WTC11 (cell line): ENCODE measurements around the gene TAF6. TPM values are rescaled to one million over a fixed set of nuclear protein-coding genes. Genes with fewer than 3 reads are reported as not detected.

Source experiments
- ATAC-seq: fragments of 200-7000 bp; cut with Tn5 transposase; 2 replicates; pipeline ENCODE4 v1.10.0; 2021; ENCODE audit warnings: mild to moderate bottlenecking, moderate library complexity
- CTCF ChIA-PET: fragments of 300-600 bp; sonication (Branson Sonifier 250); formaldehyde crosslinking; loops from one replicate; lab custom pipeline; 2021; ENCODE audit warnings: antibody characterized with exemption; lab: Charles Lee
- POLR2A ChIA-PET: fragments of 350-600 bp; sonication (Branson Sonifier 250); formaldehyde crosslinking; loops from one replicate; lab custom pipeline; 2021; ENCODE audit warnings: antibody characterized with exemption; lab: Charles Lee
- DNase-seq: peaks from one replicate; pipeline ENCODE4 v3.0.0; 2021; ENCODE audit warnings: low spot score
- H3K27ac Mint-ChIP-seq: 2 replicates; pipeline ENCODE4 v1.8.0; 2021; ENCODE audit warnings: mixed read lengths
- H3K27me3 Mint-ChIP-seq: 2 replicates; pipeline ENCODE4 v1.8.0; 2021; ENCODE audit warnings: low read depth, mild to moderate bottlenecking, moderate library complexity, mixed read lengths
- H3K36me3 Mint-ChIP-seq: 2 replicates; pipeline ENCODE4 v1.8.0; 2021; ENCODE audit warnings: mixed read lengths
- H3K4me1 Mint-ChIP-seq: 2 replicates; pipeline ENCODE4 v1.8.0; 2022; ENCODE audit warnings: mixed read lengths
- H3K4me3 Mint-ChIP-seq: 2 replicates; pipeline ENCODE4 v1.8.0; 2021; ENCODE audit warnings: mild to moderate bottlenecking, moderate library complexity, mixed read lengths
- H3K9me3 Mint-ChIP-seq: 2 replicates; pipeline ENCODE4 v1.8.0; 2021; ENCODE audit warnings: mixed read lengths
- CDX4 ChIP-seq: fragments of 250-450 bp; sonication (Bioruptor Pico); IDR thresholded peaks from 2 replicates; pipeline ENCODE4 v1.9.0; 2021; ENCODE audit warnings: moderate library complexity, mild to moderate bottlenecking, inconsistent platforms, borderline replicate concordance
- CREB1 ChIP-seq: sonication (generic); formaldehyde crosslinking; IDR thresholded peaks from 2 replicates; pipeline ENCODE4 v1.8.0; 2023; ENCODE audit warnings: mild to moderate bottlenecking, missing genetic modification reagents
- CREM ChIP-seq: sonication (generic); formaldehyde crosslinking; IDR thresholded peaks from 2 replicates; pipeline ENCODE4 v1.8.1; 2022; ENCODE audit warnings: mild to moderate bottlenecking, missing genetic modification reagents, moderate library complexity
- E2F1 ChIP-seq: sonication (generic); formaldehyde crosslinking; IDR thresholded peaks from 2 replicates; pipeline ENCODE4 v1.8.0; 2022; ENCODE audit warnings: mild to moderate bottlenecking, missing genetic modification reagents
- ESRRA ChIP-seq: sonication (generic); formaldehyde crosslinking; IDR thresholded peaks from 2 replicates; pipeline ENCODE4 v1.8.1; 2022; ENCODE audit warnings: mild to moderate bottlenecking, missing genetic modification reagents, borderline replicate concordance
- ETV6 ChIP-seq: sonication (generic); formaldehyde crosslinking; IDR thresholded peaks from 2 replicates; pipeline ENCODE4 v1.8.1; 2022; ENCODE audit warnings: mild to moderate bottlenecking, missing genetic modification reagents
- FOXP1 ChIP-seq: sonication (generic); formaldehyde crosslinking; IDR thresholded peaks from 2 replicates; pipeline ENCODE4 v1.8.0; 2022; ENCODE audit warnings: missing genetic modification reagents, mild to moderate bottlenecking, moderate library complexity, borderline replicate concordance
- FOXP4 ChIP-seq: sonication (generic); formaldehyde crosslinking; IDR thresholded peaks from 2 replicates; pipeline ENCODE4 v1.8.0; 2022; ENCODE audit warnings: mild to moderate bottlenecking, missing genetic modification reagents
- GRHL2 ChIP-seq: fragments of 250-450 bp; sonication (Bioruptor Pico); IDR thresholded peaks from 2 replicates; pipeline ENCODE4 v1.8.0; 2022; ENCODE audit warnings: mild to moderate bottlenecking, moderate library complexity; ENCODE audit not compliant: insufficient replicate concordance, severe bottlenecking
- HMGA2 ChIP-seq: fragments of 250-450 bp; sonication (Bioruptor Pico); IDR thresholded peaks from 2 replicates; pipeline ENCODE4 v1.4.0; 2021; ENCODE audit warnings: mild to moderate bottlenecking, moderate library complexity
- JUN ChIP-seq: sonication (generic); formaldehyde crosslinking; IDR thresholded peaks from 2 replicates; pipeline ENCODE4 v1.8.0; 2023; ENCODE audit warnings: mild to moderate bottlenecking, missing genetic modification reagents
- MLX ChIP-seq: sonication (generic); formaldehyde crosslinking; IDR thresholded peaks from 2 replicates; pipeline ENCODE4 v1.8.1; 2023; ENCODE audit warnings: mild to moderate bottlenecking, missing genetic modification reagents, moderate library complexity
- NFATC4 ChIP-seq: fragments of 250-450 bp; sonication (Bioruptor Pico); IDR thresholded peaks from 2 replicates; pipeline ENCODE4 v1.9.0; 2021; ENCODE audit warnings: mild to moderate bottlenecking
- NFE2L1 ChIP-seq: sonication (generic); formaldehyde crosslinking; IDR thresholded peaks from 2 replicates; pipeline ENCODE4 v1.8.1; 2023; ENCODE audit warnings: missing genetic modification reagents
- NR2C2 ChIP-seq: sonication (generic); formaldehyde crosslinking; IDR thresholded peaks from 2 replicates; pipeline ENCODE4 v1.8.0; 2022; ENCODE audit warnings: mild to moderate bottlenecking, missing genetic modification reagents
- SMAD3 ChIP-seq: sonication (generic); formaldehyde crosslinking; IDR thresholded peaks from 2 replicates; pipeline ENCODE4 v1.8.0; 2022; ENCODE audit warnings: missing genetic modification reagents, mild to moderate bottlenecking, borderline replicate concordance
- TEAD1 ChIP-seq: sonication (generic); formaldehyde crosslinking; IDR thresholded peaks from 2 replicates; pipeline ENCODE4 v1.8.0; 2022; ENCODE audit warnings: mild to moderate bottlenecking, missing genetic modification reagents
- TEAD4 ChIP-seq: sonication (generic); formaldehyde crosslinking; IDR thresholded peaks from 2 replicates; pipeline ENCODE4 v1.8.0; 2022; ENCODE audit warnings: mild to moderate bottlenecking, missing genetic modification reagents
- ZBTB43 ChIP-seq: sonication (generic); formaldehyde crosslinking; IDR thresholded peaks from 2 replicates; pipeline ENCODE4 v1.8.1; 2023; ENCODE audit warnings: mild to moderate bottlenecking, missing genetic modification reagents
- ZNF232 ChIP-seq: sonication (generic); formaldehyde crosslinking; IDR thresholded peaks from 2 replicates; pipeline ENCODE4 v1.8.0; 2022; ENCODE audit warnings: mild to moderate bottlenecking, missing genetic modification reagents
- ZNF423 ChIP-seq: fragments of 250-450 bp; sonication (Bioruptor Pico); IDR thresholded peaks from 2 replicates; pipeline ENCODE4 v2.1.2; 2022; ENCODE audit warnings: mild to moderate bottlenecking, moderate library complexity
- total RNA-seq: library from RNA; stranded (reverse); gene quantifications from 3 replicates; pipeline ENCODE4 v1.2.3, GENCODE V29; 2021
- TF ChIP-seq, protein P1 (sequence below): fragments of 250-450 bp; sonication (Bioruptor Pico); IDR thresholded peaks from 2 replicates; pipeline ENCODE4 v2.1.2; 2022; ENCODE audit warnings: mild to moderate bottlenecking, moderate library complexity
- TF ChIP-seq, protein P2 (sequence below): fragments of 250-450 bp; sonication (Bioruptor Pico); IDR thresholded peaks from 2 replicates; pipeline ENCODE4 v1.8.0; 2021; ENCODE audit warnings: mild to moderate bottlenecking

TAF6 gene
- total RNA-seq, 1 experiment from 2014 or later, result 121 TPM

- no peak for TF ChIP-seq MLX (CRISPR knock-in tag)
- TF ChIP-seq, protein P1, sequence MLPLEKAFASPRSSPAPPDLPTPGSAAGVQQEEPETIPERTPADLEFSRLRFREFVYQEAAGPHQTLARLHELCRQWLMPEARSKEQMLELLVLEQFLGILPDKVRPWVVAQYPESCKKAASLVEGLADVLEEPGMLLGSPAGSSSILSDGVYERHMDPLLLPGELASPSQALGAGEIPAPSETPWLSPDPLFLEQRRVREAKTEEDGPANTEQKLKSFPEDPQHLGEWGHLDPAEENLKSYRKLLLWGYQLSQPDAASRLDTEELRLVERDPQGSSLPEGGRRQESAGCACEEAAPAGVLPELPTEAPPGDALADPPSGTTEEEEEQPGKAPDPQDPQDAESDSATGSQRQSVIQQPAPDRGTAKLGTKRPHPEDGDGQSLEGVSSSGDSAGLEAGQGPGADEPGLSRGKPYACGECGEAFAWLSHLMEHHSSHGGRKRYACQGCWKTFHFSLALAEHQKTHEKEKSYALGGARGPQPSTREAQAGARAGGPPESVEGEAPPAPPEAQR (CRISPR knock-in tag), result no peak
Observed at GRCh38 chr7:100069991-100070390, 49.2 kb downstream of the TAF6 start (continued).

DNA sequence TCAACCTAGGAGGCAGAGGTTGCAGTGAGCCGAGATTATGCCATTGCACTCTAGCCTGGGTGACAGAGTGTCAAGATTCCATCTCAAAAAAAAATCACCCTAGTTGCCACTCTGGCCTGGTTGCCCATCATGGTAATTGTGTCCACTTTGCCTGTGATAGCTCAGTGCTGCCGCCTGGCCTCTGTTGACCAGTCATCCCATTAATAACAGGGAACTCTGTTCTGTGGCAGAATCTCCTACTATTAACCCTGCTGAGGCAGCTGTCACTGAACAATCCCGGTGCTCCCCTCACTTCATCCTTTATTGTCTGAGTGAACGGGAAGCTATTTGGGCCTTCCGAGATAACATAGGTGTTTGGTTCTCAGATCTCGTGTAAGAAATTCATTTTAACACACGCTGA lies 52.2 kb downstream of the TAF6 start:
- ChIA-PET POLR2A (interaction anchor here (0.6 kb wide), 1 partner anchor 35 kb away, joined by 3 read pairs; the partner anchor contains the start of gene AP4M1), CTCF (interaction anchor here (0.5 to 1.3 kb wide), 7 partner anchors 17 to 762 kb away, joined by 3 to 5 read pairs (median 3); no protein-coding TSS in a partner anchor)
- TF ChIP-seq GRHL2 (CRISPR knock-in tag), result no peak
- TF ChIP-seq ZBTB43, result no peak
- TF ChIP-seq, protein P2, sequence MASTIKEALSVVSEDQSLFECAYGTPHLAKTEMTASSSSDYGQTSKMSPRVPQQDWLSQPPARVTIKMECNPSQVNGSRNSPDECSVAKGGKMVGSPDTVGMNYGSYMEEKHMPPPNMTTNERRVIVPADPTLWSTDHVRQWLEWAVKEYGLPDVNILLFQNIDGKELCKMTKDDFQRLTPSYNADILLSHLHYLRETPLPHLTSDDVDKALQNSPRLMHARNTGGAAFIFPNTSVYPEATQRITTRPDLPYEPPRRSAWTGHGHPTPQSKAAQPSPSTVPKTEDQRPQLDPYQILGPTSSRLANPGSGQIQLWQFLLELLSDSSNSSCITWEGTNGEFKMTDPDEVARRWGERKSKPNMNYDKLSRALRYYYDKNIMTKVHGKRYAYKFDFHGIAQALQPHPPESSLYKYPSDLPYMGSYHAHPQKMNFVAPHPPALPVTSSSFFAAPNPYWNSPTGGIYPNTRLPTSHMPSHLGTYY (CRISPR knock-in tag), result no peak
- TF ChIP-seq NFATC4 (CRISPR knock-in tag), result no peak
- TF ChIP-seq JUN (CRISPR knock-in tag), result no peak
- no peak for TF ChIP-seq ZNF423 (CRISPR knock-in tag)
- TF ChIP-seq TEAD1, result no peak
- TF ChIP-seq ETV6, result no peak
- TF ChIP-seq ZNF232 (CRISPR knock-in tag), result no peak
- TF ChIP-seq TEAD4, result no peak
- TF ChIP-seq NFE2L1 (CRISPR knock-in tag), result no peak
- no peak for TF ChIP-seq FOXP4 (CRISPR knock-in tag)
- no peak for TF ChIP-seq CREM (CRISPR knock-in tag)
- Mint-ChIP-seq H3K36me3 (peaks cover 59% of the 10 kb centered on the region), H3K4me1 (no peaks in the 10 kb centered on the region), H3K9me3 (peaks cover 24% of the 10 kb centered on the region), H3K27me3 (peaks cover 10% of the 10 kb centered on the region), H3K27ac (no peak overlapping the region), H3K4me3 (no peak overlapping the region)
- DNase-seq (no peak), ATAC-seq (peak; percentile 62)

- Mint-ChIP-seq H3K4me3 (no peak overlapping the region), H3K9me3 (peaks cover 11% of the 10 kb centered on the region), H3K4me1 (no peaks in the 10 kb centered on the region), H3K27ac (no peak overlapping the region), H3K27me3 (no peaks in the 10 kb centered on the region; the same call in 1 of the 2 replicates), H3K36me3 (peaks cover 58% of the 10 kb centered on the region)
- ChIA-PET POLR2A (no interaction called here), CTCF (no interaction called here)
- DNase-seq (no peak), ATAC-seq (no peak)
- TF ChIP-seq ZBTB43 (no peak), CREB1 (CRISPR knock-in tag) (no peak), NR2C2 (CRISPR knock-in tag) (no peak), E2F1 (CRISPR knock-in tag) (no peak), ESRRA (CRISPR knock-in tag) (no peak), FOXP1 (CRISPR knock-in tag) (no peak), HMGA2 (CRISPR knock-in tag) (no peak), SMAD3 (CRISPR knock-in tag) (no peak), CDX4 (CRISPR knock-in tag) (no peak)
Observed at GRCh38 chr7:100065452-100066186, 53.5 kb downstream of the TAF6 start.
